HepG2 (cell line): Measurements from ENCODE around the gene C11orf42.

Source experiments
- CEBPG ChIP-seq: IDR thresholded peaks from 2 replicates; pipeline ENCODE4 v1.6.1; 2016
- EP300 ChIP-seq, 3 experiments: sonication (generic) in 1 of 3; formaldehyde crosslinking in 1 of 3; IDR thresholded peaks; 2 replicates each; pipeline versions ENCODE4 v1.5.1 to v1.6.1; 2011 to 2020; ENCODE audit warnings: low read depth in 2 of 3, low read length in 2 of 3, borderline replicate concordance in 1 of 3, improper control_type of control experiment in 1 of 3, mild to moderate bottlenecking in 1 of 3, missing genetic modification reagents in 1 of 3, moderate library complexity in 1 of 3
- SRF ChIP-seq: IDR thresholded peaks from 2 replicates; pipeline ENCODE4 v1.6.1; 2011; ENCODE audit warnings: mild to moderate bottlenecking, low read depth, low read length, moderate library complexity
- THAP11 ChIP-seq: IDR thresholded peaks from 2 replicates; pipeline ENCODE4 v1.6.1; 2016; ENCODE audit warnings: missing biosample characterization, missing genetic modification reagents
- ZBTB8A ChIP-seq: sonication (generic); formaldehyde crosslinking; IDR thresholded peaks from 2 replicates; pipeline ENCODE4 v1.4.0; 2020; ENCODE audit warnings: mild to moderate bottlenecking, low read depth, missing genetic modification reagents, borderline replicate concordance
- ZFP90 ChIP-seq: sonication (generic); formaldehyde crosslinking; IDR thresholded peaks from 2 replicates; pipeline ENCODE4 v1.8.0; 2022; ENCODE audit warnings: missing genetic modification reagents, mild to moderate bottlenecking, inconsistent platforms, borderline replicate concordance
- TF ChIP-seq, protein P1 (sequence below): sonication (generic); formaldehyde crosslinking; IDR thresholded peaks from 2 replicates; pipeline ENCODE4 v1.8.0; 2022; ENCODE audit warnings: low read depth, missing genetic modification reagents
- TF ChIP-seq, protein P2 (sequence below): sonication (generic); formaldehyde crosslinking; IDR thresholded peaks from 2 replicates; pipeline ENCODE4 v1.5.0; 2020; ENCODE audit warnings: mild to moderate bottlenecking, missing genetic modification reagents, moderate library complexity

GRCh38 chr11:6202041-6202440 is 3.3 kb upstream of the C11orf42 start:
- TF ChIP-seq, protein P1, sequence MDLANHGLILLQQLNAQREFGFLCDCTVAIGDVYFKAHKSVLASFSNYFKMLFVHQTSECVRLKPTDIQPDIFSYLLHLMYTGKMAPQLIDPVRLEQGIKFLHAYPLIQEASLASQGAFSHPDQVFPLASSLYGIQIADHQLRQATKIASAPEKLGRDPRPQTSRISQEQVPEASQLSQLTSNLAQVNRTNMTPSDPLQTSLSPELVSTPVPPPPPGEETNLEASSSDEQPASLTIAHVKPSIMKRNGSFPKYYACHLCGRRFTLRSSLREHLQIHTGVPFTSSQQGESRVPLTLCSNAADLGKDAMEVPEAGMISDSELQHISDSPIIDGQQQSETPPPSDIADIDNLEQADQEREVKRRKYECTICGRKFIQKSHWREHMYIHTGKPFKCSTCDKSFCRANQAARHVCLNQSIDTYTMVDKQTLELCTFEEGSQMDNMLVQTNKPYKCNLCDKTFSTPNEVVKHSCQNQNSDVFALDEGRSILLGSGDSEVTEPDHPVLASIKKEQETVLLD (CRISPR knock-in tag), result no peak
- TF ChIP-seq ZFP90 (CRISPR knock-in tag), result no peak
- no peak for TF ChIP-seq CEBPG
- TF ChIP-seq EP300 (IDR thresholded peaks at IDR 0.05; ENCODE audit: low read depth in 2 of 2, low read length in 2 of 2), result no peak
- no peak for TF ChIP-seq EP300 (CRISPR knock-in tag; IDR thresholded peaks at IDR 0.05; ENCODE audit: borderline replicate concordance)
- TF ChIP-seq ZBTB8A (CRISPR knock-in tag), result no peak
- TF ChIP-seq SRF, result no peak
- TF ChIP-seq, protein P2, sequence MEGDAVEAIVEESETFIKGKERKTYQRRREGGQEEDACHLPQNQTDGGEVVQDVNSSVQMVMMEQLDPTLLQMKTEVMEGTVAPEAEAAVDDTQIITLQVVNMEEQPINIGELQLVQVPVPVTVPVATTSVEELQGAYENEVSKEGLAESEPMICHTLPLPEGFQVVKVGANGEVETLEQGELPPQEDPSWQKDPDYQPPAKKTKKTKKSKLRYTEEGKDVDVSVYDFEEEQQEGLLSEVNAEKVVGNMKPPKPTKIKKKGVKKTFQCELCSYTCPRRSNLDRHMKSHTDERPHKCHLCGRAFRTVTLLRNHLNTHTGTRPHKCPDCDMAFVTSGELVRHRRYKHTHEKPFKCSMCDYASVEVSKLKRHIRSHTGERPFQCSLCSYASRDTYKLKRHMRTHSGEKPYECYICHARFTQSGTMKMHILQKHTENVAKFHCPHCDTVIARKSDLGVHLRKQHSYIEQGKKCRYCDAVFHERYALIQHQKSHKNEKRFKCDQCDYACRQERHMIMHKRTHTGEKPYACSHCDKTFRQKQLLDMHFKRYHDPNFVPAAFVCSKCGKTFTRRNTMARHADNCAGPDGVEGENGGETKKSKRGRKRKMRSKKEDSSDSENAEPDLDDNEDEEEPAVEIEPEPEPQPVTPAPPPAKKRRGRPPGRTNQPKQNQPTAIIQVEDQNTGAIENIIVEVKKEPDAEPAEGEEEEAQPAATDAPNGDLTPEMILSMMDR, result no peak
- no peak for TF ChIP-seq THAP11 (CRISPR knock-in tag)
